NCI-H226 (cell line): Measurements from ENCODE around the gene SLC39A11.

Experiments used
- DNase-seq: peaks from one replicate; pipeline ENCODE4 v3.0.0-alpha.2; 2015

The SLC39A11 gene

GRCh38 chr17:72706396-72706981, 386.0 kb downstream of the SLC39A11 start:
- DNase-seq, result no peak

- DNase-seq, result no peak
Measured at GRCh38 chr17:72705905-72706395, 386.5 kb downstream of the SLC39A11 start.

- peak; percentile 53 for DNase-seq
Measured at GRCh38 chr17:72702998-72703397, 389.5 kb downstream of the SLC39A11 start.

- DNase-seq, result peak; percentile 42
Measured at GRCh38 chr17:72702136-72702735, 390.3 kb downstream of the SLC39A11 start.

- no peak for DNase-seq
Measured at GRCh38 chr17:72700226-72700625, 392.3 kb downstream of the SLC39A11 start.

GRCh38 chr17:72699545-72699944, 392.9 kb downstream of the SLC39A11 start:
- DNase-seq, result no peak

GRCh38 chr17:72697602-72698146, 394.8 kb downstream of the SLC39A11 start:
- DNase-seq, result no peak

GRCh38 chr17:72696721-72697120, 395.8 kb downstream of the SLC39A11 start:
- no peak for DNase-seq

GRCh38 chr17:72696156-72696555, 396.3 kb downstream of the SLC39A11 start:
- no peak for DNase-seq

GRCh38 chr17:72693956-72694355, 398.5 kb downstream of the SLC39A11 start:
- no peak for DNase-seq

- no peak for DNase-seq
Measured at GRCh38 chr17:72693151-72693878, 399.2 kb downstream of the SLC39A11 start.

- no peak for DNase-seq
Measured at GRCh38 chr17:72692676-72693075, 399.8 kb downstream of the SLC39A11 start.

GRCh38 chr17:72691586-72691985, 400.9 kb downstream of the SLC39A11 start:
- DNase-seq, result no peak

GRCh38 chr17:72691017-72691416, 401.5 kb downstream of the SLC39A11 start:
- DNase-seq, result no peak

- DNase-seq, result no peak
Measured at GRCh38 chr17:72687886-72688285, 404.6 kb downstream of the SLC39A11 start.

GRCh38 chr17:72684405-72685020, 408.0 kb downstream of the SLC39A11 start:
- no peak for DNase-seq

GRCh38 chr17:72683506-72684404, 408.7 kb downstream of the SLC39A11 start:
- DNase-seq, result peak; percentile 95

- peak; percentile 63 for DNase-seq
Measured at GRCh38 chr17:72682605-72683004, 409.9 kb downstream of the SLC39A11 start.

- DNase-seq, result no peak
Measured at GRCh38 chr17:72681844-72682243, 410.6 kb downstream of the SLC39A11 start.

- DNase-seq, result peak; percentile 37
Measured at GRCh38 chr17:72677714-72678390, 414.6 kb downstream of the SLC39A11 start.

GRCh38 chr17:72677108-72677507, 415.4 kb downstream of the SLC39A11 start:
- no peak for DNase-seq

- no peak for DNase-seq
Measured at GRCh38 chr17:72672729-72673128, 419.8 kb downstream of the SLC39A11 start.
